Body of pancreas (tissue), 4 donors: Measurements from ENCODE around the gene DYNLRB1.

Source experiments
- POLR2A ChIP-seq, 3 donors: fragments of 450-650 bp; IDR thresholded peaks; one replicate each; pipeline ENCODE4 v1.6.1; 2016; ENCODE audit warnings: antibody characterized with exemption in 3 of 3, mild to moderate bottlenecking in 2 of 3
- TF ChIP-seq, protein P1 (sequence below), 7 experiments: fragments of 450-650 bp in 4 of 7; fragments of 200-600 bp in 3 of 7; sonication (generic) in 3 of 7; IDR thresholded peaks; one replicate each; pipeline ENCODE4 v1.5.1; 2016 to 2019; ENCODE audit warnings: antibody characterized with exemption in 7 of 7

DNA sequence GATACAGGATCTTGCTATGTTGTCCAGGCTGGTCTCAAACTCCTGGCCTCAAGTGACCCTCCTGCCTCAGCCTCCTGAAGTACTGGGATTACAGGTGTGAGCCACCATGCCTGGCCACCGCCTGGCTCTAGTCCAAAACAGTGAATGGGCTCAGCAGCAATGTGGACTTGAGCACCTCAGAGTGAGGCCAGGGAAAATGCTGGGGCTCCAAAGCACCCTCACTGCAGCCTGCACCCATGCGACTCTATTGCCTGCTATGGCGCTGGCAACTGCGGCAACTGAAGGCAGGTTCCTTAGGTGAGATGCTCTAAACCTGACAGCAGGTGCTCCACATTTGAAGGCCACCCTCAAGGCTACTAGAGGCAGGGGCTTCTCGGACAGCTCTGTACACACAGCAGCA is 68.8 kb downstream of the DYNLRB1 start:
- TF ChIP-seq, protein P1, sequence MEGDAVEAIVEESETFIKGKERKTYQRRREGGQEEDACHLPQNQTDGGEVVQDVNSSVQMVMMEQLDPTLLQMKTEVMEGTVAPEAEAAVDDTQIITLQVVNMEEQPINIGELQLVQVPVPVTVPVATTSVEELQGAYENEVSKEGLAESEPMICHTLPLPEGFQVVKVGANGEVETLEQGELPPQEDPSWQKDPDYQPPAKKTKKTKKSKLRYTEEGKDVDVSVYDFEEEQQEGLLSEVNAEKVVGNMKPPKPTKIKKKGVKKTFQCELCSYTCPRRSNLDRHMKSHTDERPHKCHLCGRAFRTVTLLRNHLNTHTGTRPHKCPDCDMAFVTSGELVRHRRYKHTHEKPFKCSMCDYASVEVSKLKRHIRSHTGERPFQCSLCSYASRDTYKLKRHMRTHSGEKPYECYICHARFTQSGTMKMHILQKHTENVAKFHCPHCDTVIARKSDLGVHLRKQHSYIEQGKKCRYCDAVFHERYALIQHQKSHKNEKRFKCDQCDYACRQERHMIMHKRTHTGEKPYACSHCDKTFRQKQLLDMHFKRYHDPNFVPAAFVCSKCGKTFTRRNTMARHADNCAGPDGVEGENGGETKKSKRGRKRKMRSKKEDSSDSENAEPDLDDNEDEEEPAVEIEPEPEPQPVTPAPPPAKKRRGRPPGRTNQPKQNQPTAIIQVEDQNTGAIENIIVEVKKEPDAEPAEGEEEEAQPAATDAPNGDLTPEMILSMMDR (IDR thresholded peaks at IDR 0.05): no peak
- TF ChIP-seq POLR2A (IDR thresholded peaks at IDR 0.05): no peak
